Coronary artery (tissue), 2 donors: ENCODE data around the gene CLCN6.

Experiments used
- DNase-seq: peaks from one replicate; pipeline ENCODE4 v3.0.0-alpha.2; 2017; ENCODE audit warnings: low spot score
- H3K27ac ChIP-seq, 2 donors: fragments of 200-600 bp; sonication (generic); one replicate each; pipeline ENCODE4 v1.5.1; 2016 to 2019
- H3K4me3 ChIP-seq: fragments of 200-600 bp; sonication (generic); 2 replicates; pipeline ENCODE4 v1.5.1; 2016; ENCODE audit warnings: mild to moderate bottlenecking, moderate library complexity
- CTCF ChIP-seq: fragments of 200-600 bp; sonication (generic); IDR thresholded peaks from one replicate; pipeline ENCODE4 v1.5.1; 2019; ENCODE audit warnings: antibody characterized with exemption

The CLCN6 gene

DNA sequence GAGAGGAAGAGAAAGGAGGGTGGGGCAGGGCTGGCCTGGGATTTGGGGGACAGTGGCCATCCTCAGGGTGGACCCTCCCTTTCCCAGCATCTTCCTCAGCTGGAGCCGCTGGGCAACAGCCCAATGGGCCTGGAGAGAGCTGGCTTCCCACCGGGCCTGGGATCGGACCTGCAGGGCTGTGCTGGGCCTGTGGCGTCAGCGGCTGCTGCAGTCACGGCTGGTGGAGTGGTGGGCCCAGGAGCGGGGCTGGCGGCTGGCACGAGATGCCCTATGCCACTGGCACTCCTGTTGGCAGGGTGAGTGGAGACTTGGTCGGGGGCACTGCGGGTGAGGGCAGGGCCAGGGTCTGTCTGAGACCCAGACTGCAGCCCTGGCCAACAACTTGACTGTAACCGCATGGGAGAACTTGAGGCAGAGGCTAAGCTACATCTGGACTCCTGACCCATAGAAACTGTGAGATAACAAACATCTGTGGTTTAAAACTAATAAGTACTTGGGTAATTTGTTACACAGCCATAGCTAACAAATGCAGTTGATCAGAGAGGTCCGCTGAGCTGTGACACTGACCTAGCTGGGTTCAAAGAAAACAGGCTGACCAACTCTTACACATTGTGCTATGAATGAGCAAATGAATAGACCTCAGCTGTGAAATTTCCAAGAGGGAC, 26.1 kb upstream of the CLCN6 start:
- no peak overlapping the region for H3K27ac ChIP-seq
- TF ChIP-seq CTCF: no peak
- DNase-seq: no peak
- H3K4me3 ChIP-seq: no peak overlapping the region

DNA sequence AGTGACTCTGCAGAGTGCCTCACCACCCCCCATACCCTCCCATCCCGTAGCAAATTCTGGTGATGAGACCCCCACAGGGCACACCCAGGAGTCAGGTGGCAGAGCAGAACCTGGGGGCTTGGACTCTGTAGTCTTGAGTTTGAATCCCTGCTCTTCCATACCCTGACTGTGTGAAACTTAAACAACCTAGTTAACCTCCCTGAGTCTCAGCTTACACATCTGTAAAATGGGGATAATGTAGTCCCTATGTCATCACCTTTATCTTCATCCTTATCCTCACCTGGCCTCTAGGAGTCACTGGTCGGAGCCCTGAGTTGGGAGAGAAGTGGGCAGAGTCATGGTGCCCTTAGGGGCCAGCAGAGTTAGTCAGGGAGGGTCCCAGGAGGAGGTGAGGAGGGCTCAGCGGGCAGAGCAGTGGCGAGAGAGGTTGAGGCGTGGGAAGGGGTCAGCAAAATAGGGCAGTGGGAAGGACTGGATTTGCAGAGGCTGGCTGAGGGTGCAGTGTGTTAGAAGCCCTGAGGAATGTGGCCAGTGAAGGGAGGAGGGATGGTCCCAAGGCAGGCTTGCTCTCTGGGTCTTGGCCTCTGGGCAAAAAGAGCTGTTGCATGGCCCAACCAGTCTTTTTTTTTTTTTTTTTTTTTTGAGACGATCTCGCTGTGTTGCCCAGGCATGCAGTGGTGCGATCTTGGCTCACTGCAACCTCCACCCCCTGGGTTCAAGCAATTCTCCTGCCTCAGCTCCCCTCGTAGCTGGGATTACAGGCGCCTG, 25.4 kb upstream of the CLCN6 start:
- Histone ChIP-seq H3K4me3 (no peak overlapping the region), H3K27ac (no peak overlapping the region)
- DNase-seq: no peak
- no peak for TF ChIP-seq CTCF

GRCh38 chr1:11781297-11781696, 24.7 kb upstream of the CLCN6 start:
- H3K4me3 ChIP-seq: no peak overlapping the region
- TF ChIP-seq CTCF: no peak
- DNase-seq: no peak
- H3K27ac ChIP-seq: no peak overlapping the region

DNA sequence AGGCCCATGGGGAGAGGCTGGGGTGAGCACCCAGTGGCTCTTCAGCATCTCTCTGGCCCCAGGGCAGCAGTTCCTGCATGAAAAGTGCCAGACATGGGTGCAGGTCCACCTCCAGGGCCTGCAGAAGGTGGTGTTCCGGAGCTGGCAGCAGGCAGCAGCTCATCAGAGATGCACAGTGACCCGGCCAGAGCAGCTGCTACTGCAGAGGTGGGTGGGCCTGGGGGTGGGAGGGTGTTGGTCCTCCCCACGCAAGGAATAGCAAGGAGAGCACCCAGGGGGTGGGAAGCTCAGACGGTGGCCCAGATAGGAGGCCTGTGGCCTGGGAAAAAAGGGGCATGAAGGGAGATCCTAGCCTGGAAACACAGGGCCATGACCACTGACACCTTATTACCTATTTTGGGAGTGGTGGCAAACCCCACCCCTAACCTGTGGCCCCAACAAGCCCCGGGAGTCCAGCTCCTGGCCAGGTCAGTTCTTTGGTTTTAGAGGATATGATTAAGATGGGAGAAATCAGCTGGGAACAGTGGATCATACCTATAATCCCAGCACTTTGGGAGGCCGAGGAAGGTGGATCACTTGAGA, 23.8 kb upstream of the CLCN6 start:
- H3K27ac ChIP-seq: no peak overlapping the region
- H3K4me3 ChIP-seq: no peak overlapping the region
- DNase-seq: no peak
- TF ChIP-seq CTCF: no peak

GRCh38 chr1:11783556-11783955, 22.4 kb upstream of the CLCN6 start:
- H3K27ac ChIP-seq: no peak overlapping the region
- TF ChIP-seq CTCF: no peak
- no peak overlapping the region for H3K4me3 ChIP-seq
- DNase-seq: no peak

DNA sequence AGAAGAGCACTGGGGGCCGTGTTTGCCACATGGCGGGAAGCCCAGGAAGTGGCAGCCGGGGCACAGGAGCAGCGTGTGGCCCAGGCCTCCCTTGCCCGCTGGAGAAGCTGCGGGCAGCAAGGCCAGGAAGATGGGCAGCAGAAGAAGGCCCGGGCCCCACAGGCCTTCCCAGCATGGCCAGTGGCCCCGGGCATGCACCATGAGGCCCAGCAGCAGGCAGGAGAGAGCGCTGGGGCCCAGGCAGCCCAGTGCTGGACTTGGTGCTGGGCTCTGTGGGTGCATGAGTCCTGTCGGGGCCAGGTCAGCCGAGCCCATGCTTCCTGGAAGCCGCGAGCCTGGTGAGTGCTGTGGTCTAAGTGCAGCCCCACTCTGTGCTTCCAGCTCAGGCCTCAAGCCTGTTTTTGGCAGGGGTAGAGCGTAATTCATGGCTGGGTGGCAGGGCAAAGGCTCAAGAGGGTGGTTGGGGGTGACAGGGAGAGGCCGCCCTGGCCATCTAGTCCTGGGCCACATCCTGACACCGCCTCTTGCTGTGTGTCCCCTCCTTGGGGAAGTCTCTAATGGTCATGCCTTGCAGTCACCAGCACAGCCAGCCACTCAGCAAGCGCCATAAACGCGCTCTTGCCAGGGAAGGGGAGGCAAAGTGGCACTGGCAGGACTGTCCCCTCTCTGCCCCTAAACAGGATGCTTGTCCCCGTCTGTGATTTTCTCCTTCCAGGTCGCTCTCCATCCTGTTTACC, 21.6 kb upstream of the CLCN6 start:
- no peak for TF ChIP-seq CTCF
- peak overlapping the region in 1 of 2 donors; percentile 44 for H3K27ac ChIP-seq
- H3K4me3 ChIP-seq: peak overlapping the region; percentile 63
- no peak for DNase-seq
